Fibroblast of villous mesenchyme (primary cell): ENCODE data around the gene CEACAM7. TPM values are rescaled to one million over a fixed set of nuclear protein-coding genes. Genes with fewer than 3 reads are reported as not detected.

ENCODE experiments used
- DNase-seq: peaks from one replicate; pipeline ENCODE4 v3.0.0-alpha.2; 2010; ENCODE audit warnings: low read depth
- H3K4me3 ChIP-seq: 2 replicates; pipeline ENCODE4 v1.5.1; 2011; ENCODE audit warnings: low read depth, mild to moderate bottlenecking, low read length
- CTCF ChIP-seq: IDR thresholded peaks from 2 replicates; pipeline ENCODE4 v1.5.1; 2012; ENCODE audit warnings: low read depth, mild to moderate bottlenecking, low read length; ENCODE audit not compliant: insufficient read depth
- total RNA-seq: library from RNA; depleted of rRNA; stranded (reverse); fragments of >200 nt; gene quantifications from 2 replicates; pipeline ENCODE4 v1.2.3, GENCODE V29; 2012

CEACAM7 gene
- not detected in 2 replicates for total RNA-seq

GRCh38 chr19:41688098-41688497 is at the start of gene CEACAM7:
Gene CEACAM7, minus strand, starts transcription at chr19:41688270. Its CDS starts 105 bp downstream, at chr19:41688165.
- H3K4me3 ChIP-seq: no peak within 1 kb of the TSS
- TF ChIP-seq CTCF: no peak
- no peak for DNase-seq

- no peak for DNase-seq
- no peak for TF ChIP-seq CTCF
Measured at GRCh38 chr19:41735071-41735600, 47.1 kb upstream of the CEACAM7 start.

GRCh38 chr19:41734585-41734984 is 46.5 kb upstream of the CEACAM7 start:
- H3K4me3 ChIP-seq: no peak overlapping the region
- DNase-seq: no peak
- no peak for TF ChIP-seq CTCF

More at GRCh38 chr19:41735071-41735600, 47.1 kb upstream of the CEACAM7 start:
- no peak overlapping the region for H3K4me3 ChIP-seq

GRCh38 chr19:41734156-41734555 is 46.1 kb upstream of the CEACAM7 start:
- H3K4me3 ChIP-seq: no peak overlapping the region
- TF ChIP-seq CTCF: no peak
- no peak for DNase-seq

GRCh38 chr19:41726493-41726892 is 38.4 kb upstream of the CEACAM7 start:
- TF ChIP-seq CTCF: no peak
- no peak for DNase-seq

GRCh38 chr19:41720103-41720502 is 32.0 kb upstream of the CEACAM7 start:
- TF ChIP-seq CTCF: no peak
- no peak overlapping the region for H3K4me3 ChIP-seq
- no peak for DNase-seq

More at GRCh38 chr19:41726493-41726892, 38.4 kb upstream of the CEACAM7 start:
- no peak overlapping the region for H3K4me3 ChIP-seq

- H3K4me3 ChIP-seq: no peak overlapping the region
- DNase-seq: no peak
- no peak for TF ChIP-seq CTCF
Measured at GRCh38 chr19:41718761-41719160, 30.7 kb upstream of the CEACAM7 start.
